ENCODE data around the gene POLK. TPM values are rescaled to one million over a fixed set of nuclear protein-coding genes. Genes with fewer than 3 reads are reported as not detected.

POLK gene
- total RNA-seq, 2 donors from 2014 or later = 41.5 to 43.0 TPM

DNA sequence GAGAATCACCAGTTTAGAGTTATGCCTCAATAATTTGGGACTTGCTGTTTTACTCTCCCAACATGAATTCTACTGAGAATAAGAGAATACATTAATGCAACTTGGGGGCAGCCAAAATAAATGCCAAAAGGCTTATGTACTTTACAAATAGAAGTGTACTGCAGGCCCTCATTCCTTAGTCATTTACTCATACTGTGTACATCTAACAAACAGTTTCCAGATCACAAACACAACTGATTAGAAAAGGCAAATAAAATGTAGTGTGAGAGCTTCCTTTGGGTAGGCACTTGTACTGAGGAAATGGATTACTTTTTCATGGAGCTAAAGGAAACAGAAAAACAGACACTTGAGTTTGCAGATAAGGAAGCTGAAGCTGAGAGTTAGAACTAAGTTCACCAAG lies 112.2 kb downstream of the POLK start:
- intact Hi-C loops (cut with DNase I) = no loop called here
- DNase-seq (ENCODE audit: low spot score) = no peak

DNA sequence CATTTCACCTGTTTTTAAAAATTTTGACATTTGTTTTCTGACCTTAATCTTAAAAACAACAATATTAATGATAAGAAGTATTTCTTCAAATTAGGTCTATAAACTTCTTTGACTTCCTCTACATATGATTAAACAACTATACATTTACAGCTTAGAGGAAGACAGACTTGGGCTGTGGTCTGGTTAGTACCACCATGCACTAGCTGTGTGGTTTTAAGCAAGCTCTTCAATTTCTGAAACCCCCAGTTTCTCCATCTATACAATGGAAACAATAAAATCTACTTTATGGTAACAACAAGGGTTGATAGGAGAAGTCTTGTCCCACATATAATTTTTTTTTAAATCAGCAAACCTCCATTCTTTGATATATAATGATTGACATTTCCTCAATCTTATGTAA lies 115.3 kb downstream of the POLK start:
- intact Hi-C loops (cut with DNase I) = no loop called here
- no peak for DNase-seq (ENCODE audit: low spot score)

DNA sequence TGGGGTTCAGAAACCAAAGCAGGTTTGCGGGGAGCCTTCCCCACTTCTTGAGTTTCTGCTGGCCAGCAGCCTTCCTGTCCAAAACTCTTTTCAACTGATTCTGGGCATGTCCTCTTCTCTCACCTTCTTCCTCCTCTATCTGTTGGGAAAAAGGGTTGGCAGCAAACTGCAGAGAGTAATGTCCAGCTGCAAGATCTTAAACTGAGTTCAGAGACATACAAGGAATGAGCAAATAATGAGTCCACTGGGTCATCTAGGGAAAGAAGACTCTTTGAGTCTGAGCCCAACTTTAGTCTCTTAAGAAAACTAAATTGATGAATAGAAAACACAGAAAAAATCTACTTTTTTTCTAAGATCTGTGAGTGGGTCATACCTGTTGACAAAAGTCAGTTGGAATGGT lies 116.1 kb downstream of the POLK start:
- no peak for DNase-seq (ENCODE audit: low spot score)
- intact Hi-C loops (cut with DNase I) = no loop called here

DNA sequence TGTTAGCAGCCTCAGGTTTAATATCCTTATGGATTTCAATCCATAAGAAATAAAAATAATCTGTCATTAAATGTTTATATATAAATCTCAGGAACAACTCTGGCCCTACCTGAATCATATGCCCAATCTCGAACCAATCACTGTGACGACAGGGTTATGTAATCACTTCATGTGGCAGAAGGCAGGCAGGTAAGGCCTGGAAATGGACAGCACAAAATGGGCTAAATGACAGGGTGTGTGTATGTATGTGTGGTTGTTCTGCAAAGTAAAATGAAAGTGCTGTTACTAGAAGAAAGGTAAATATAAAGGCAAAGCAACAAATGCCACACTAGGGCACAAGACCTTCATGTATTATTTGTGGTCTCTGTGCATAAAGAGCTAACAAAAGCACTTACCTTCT lies 119.2 kb downstream of the POLK start:
- intact Hi-C loops (cut with DNase I) = no loop called here
- no peak for DNase-seq (ENCODE audit: low spot score)

DNA sequence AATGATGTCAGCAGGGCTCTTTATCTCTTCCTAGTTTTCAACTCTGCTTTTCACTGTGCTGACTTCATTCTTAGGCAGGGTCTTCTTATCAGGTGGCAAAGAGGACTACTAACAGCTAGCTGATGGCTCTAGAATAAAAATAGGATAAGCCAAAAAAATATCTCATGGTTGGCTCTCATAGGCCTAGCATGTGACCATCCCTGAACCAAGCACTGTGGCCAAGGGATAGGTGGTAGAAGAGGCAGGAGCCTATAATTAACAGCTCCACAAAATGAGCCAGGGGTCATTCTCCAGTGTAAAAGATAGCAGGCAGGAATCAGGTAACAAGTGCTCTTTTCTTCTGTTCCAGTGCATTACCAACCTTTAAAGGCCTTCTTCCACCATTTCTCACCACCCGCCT lies 120.6 kb downstream of the POLK start:
- intact Hi-C loops (cut with DNase I) = no loop called here
- DNase-seq (ENCODE audit: low spot score) = no peak

DNA sequence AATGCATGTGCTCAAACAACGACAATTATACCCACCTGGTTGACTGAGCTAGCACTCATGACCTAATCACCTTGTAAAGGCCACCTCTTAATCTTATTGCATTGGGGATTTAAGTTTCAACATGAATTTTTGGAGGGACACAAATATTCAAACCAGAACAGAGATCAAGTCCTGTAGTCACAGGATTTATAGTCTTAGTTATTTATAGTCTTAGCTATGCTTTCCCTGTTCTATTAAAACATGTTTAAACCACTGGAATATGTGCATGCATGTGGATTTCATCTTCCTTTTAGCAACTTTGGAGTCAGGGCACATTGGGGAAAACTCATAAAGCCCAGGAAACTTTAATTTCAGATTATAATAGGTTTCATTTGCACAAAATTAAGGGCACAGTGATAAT lies 126.3 kb downstream of the POLK start:
- intact Hi-C loops (cut with DNase I) = no loop called here
- DNase-seq (ENCODE audit: low spot score) = no peak

DNA sequence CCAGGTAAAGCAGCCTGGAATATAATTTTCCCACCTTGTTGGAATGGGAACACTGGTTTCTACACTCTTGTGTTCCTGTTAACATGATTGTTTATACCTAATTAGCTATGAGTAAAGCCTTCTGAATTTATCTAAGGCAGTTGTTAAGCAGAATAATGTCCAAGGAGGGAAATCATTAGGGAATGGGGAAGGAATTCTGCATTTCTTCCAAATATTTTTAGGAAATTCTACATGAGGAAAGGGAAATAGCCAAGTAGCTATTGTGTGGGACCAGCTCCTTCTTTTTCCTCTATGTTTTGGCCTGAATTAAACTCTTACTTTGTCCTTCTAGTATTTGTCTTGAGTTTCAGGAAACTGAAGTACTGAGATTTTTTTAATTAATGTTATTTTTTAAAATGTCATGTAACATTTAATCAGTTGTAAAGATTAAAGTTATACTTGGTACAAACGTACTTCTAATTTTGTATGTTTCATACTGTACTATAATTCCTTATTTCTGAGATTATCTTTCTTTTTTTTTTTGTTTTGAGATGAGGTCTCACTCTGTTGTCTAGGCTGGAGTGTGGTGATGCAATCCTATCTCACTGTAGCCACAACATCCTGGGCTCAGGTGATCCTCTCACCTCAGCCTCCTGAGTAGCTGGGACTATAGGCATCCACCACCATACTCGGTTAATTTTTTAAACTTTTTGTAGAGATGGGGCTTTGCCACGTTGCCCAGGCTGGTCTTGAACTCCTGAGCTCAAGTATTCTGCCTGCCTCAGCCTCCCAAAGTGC lies 128.0 kb downstream of the POLK start:
- intact Hi-C loops (cut with DNase I) = no loop called here

DNA sequence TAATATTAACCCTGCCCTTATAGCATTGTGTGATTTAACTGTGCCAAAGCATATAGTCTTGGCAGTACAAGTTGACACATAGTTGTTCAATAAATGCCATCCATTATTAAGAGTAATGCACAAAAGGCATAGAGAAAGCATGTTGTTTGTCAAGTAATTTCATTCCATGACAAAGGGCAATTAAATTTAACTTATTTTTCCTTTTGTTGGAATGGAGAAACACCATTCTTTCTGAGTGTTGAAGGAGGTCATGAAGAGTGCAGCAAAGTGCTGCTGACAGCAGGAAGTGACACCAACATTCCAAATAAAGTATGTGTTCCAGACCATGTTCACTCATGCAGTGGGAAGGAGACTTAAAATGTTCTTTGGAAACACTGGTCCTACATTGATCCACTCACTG lies 128.7 kb downstream of the POLK start:
- intact Hi-C loops (cut with DNase I) = no loop called here

More for the DNA sequence above, 128.0 kb downstream of the POLK start:
- no peak for DNase-seq (ENCODE audit: low spot score)

DNA sequence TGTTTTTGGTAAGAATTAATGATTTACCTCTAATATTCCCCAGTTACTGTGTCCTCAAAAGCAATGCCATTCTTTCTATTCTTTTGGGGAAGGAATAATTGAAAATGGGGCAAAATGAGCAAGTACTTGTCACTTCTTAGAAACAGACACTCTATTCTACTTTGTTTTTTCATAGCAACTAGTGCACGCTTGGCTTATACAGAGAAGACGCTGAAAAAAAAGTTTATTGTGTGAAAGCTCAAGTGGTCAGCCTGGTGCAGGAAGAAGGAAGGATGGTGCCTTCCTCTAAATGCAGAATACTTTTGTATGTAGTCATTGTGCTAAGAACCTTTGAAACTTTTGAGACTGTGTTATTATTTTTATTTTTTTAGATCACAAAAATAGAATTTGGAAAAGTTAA lies 129.1 kb downstream of the POLK start:
- no peak for DNase-seq (ENCODE audit: low spot score)
- intact Hi-C loops (cut with DNase I) = no loop called here

More for the DNA sequence above, 128.7 kb downstream of the POLK start:
- DNase-seq (ENCODE audit: low spot score) = no peak

DNA sequence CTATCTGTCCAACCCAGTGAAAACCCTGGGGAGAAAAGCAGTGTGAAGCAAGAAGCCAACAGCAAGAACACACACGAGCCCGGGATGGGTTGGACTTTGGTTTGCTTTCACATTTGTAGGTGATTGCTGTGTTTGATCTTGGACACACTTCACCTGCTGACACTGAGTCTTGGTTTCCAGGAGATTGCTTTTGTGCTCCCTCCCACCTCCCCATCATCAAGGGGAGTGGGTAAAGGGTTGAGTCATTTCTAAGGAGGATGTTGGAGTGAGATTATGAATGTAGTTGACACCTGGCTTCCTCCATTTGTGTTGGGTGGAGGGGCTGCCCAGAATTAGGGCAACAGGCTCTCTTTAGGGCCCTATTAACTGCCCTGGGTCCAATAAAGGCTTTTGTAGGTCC lies 137.0 kb downstream of the POLK start:
- DNase-seq (ENCODE audit: low spot score) = no peak
- intact Hi-C loops (cut with DNase I) = no loop called here

Other genes with a start within 250 kb of the POLK start
- gene HMGCR, start 174.7 kb upstream of the POLK start, total RNA-seq = 10 to 100 TPM; 15.1 to 22.9 TPM
- gene CERT1, start 262 bp upstream of the POLK start, total RNA-seq = 10 to 100 TPM; 31.0 to 38.6 TPM
- under 1 TPM in 1 of 2 donors, not detected in 1; 0.93 TPM for gene ANKDD1B, start 99.6 kb downstream of the POLK start, total RNA-seq
- 1 to 10 TPM; 8.8 to 9.1 TPM for gene POC5, start 205.5 kb downstream of the POLK start, total RNA-seq